Naive thymus-derived CD4-positive, alpha-beta T cell (primary cell): ENCODE results near the gene TTC36. TPM values are rescaled to one million over a fixed set of nuclear protein-coding genes. Genes with fewer than 3 reads are reported as not detected.
A peak's percentile ranks its signal among the peaks of the same experiment; 100 is the strongest.

Experiments
- ATAC-seq: fragments of 150-1000 bp; cut with Tn5 transposase; 2 replicates; pipeline ENCODE4 v1.10.0; 2021; ENCODE audit warnings: mild to moderate bottlenecking, moderate library complexity
- CTCF ChIA-PET: fragments of 350-600 bp; sonication (Branson Sonifier 250); formaldehyde crosslinking; loops from one replicate; lab custom pipeline; 2021; ENCODE audit warnings: antibody characterized with exemption; lab: Charles Lee
- POLR2A ChIA-PET: fragments of 350-600 bp; sonication (Branson Sonifier 250); formaldehyde crosslinking; loops from one replicate; lab custom pipeline; 2021; ENCODE audit warnings: antibody characterized with exemption, inconsistent platforms; lab: Charles Lee
- DNase-seq, 9 donors: peaks; one replicate each; pipeline versions ENCODE4 v3.0.0 to v3.0.0-alpha.2; 2020 to 2022; ENCODE audit warnings: mixed read lengths in 1 of 9
- H3K27ac ChIP-seq: one replicate; pipeline ENCODE4 v1.7.0; 2013; ENCODE audit warnings: mild to moderate bottlenecking, low read depth, low read length, moderate library complexity
- H3K27me3 ChIP-seq, 2 donors: one replicate each; pipeline ENCODE4 v1.7.0; 2013; ENCODE audit warnings: low read length in 2 of 2, mild to moderate bottlenecking in 2 of 2, moderate library complexity in 2 of 2; ENCODE audit not compliant: control insufficient read depth in 2 of 2, insufficient read depth in 2 of 2
- H3K36me3 ChIP-seq, 3 experiments: 1 replicate in 2 of 3; 2 replicates in 1 of 3; pipeline ENCODE4 v1.7.0; 2013; ENCODE audit warnings: low read length in 3 of 3, mild to moderate bottlenecking in 3 of 3, moderate library complexity in 1 of 3; ENCODE audit not compliant: insufficient read depth in 3 of 3, control insufficient read depth in 2 of 3
- H3K4me1 ChIP-seq, 2 donors: one replicate each; pipeline ENCODE4 v1.7.0; 2013; ENCODE audit warnings: low read length in 2 of 2, mild to moderate bottlenecking in 2 of 2, moderate library complexity in 1 of 2; ENCODE audit not compliant: control insufficient read depth in 2 of 2, insufficient read depth in 2 of 2
- H3K4me3 ChIP-seq: 2 replicates; pipeline ENCODE4 v1.7.0; 2013; ENCODE audit warnings: mild to moderate bottlenecking, low read length
- H3K9me3 ChIP-seq, 3 experiments: 1 replicate in 2 of 3; 2 replicates in 1 of 3; pipeline ENCODE4 v1.7.0; 2013; ENCODE audit warnings: low read length in 3 of 3; ENCODE audit not compliant: control insufficient read depth in 2 of 3
- H3K27ac Mint-ChIP-seq, 9 donors: one replicate each; pipeline ENCODE4 v1.8.0; 2020 to 2022; ENCODE audit warnings: mixed read lengths in 9 of 9, mild to moderate bottlenecking in 8 of 9, moderate library complexity in 5 of 9, inconsistent platforms in 2 of 9
- H3K27me3 Mint-ChIP-seq, 5 donors: one replicate each; pipeline ENCODE4 v1.8.0; 2021 to 2022; ENCODE audit warnings: mixed read lengths in 5 of 5, mild to moderate bottlenecking in 1 of 5
- H3K36me3 Mint-ChIP-seq, 5 donors: one replicate each; pipeline ENCODE4 v1.8.0; 2020 to 2022; ENCODE audit warnings: mixed read lengths in 5 of 5, mild to moderate bottlenecking in 3 of 5, inconsistent platforms in 1 of 5
- H3K4me1 Mint-ChIP-seq, 7 donors: one replicate each; pipeline ENCODE4 v1.8.0; 2020 to 2022; ENCODE audit warnings: mixed read lengths in 7 of 7, mild to moderate bottlenecking in 3 of 7, inconsistent platforms in 1 of 7
- H3K4me3 Mint-ChIP-seq, 10 donors: one replicate each; pipeline ENCODE4 v1.8.0; 2020 to 2022; ENCODE audit warnings: mild to moderate bottlenecking in 10 of 10, mixed read lengths in 10 of 10, moderate library complexity in 6 of 10, inconsistent platforms in 2 of 10
- H3K9me3 Mint-ChIP-seq, 11 donors: one replicate each; pipeline ENCODE4 v1.8.0; 2020 to 2022; ENCODE audit warnings: mixed read lengths in 11 of 11, mild to moderate bottlenecking in 4 of 11, inconsistent platforms in 1 of 11, moderate library complexity in 1 of 11
- intact Hi-C, 2 donors: fragments of 100-400 bp; cut with micrococcal nuclease; formaldehyde crosslinking; loops; one replicate each; pipeline ENCODE4 v1.15.1; 2023
- polyA plus RNA-seq, 2 donors: library from polyadenylated mRNA; unstranded; fragments of 300-500 nt; fragmentation: Illumina TruSeq; gene quantifications; one replicate each; pipeline ENCODE4 v1.2.3, GENCODE V29; 2021
- total RNA-seq, 6 experiments: library from RNA in 5 of 6; stranded (reverse) in 5 of 6; gene quantifications; 1 replicate in 5 of 6; 2 replicates in 1 of 6; pipeline ENCODE4 v1.2.3 and lab custom pipeline; 2021 to 2026

TTC36 gene
- total and polyA plus RNA-seq, 7 experiments from 2014 or later = 0.29 to 2.7 (median 1.1) TPM

DNA sequence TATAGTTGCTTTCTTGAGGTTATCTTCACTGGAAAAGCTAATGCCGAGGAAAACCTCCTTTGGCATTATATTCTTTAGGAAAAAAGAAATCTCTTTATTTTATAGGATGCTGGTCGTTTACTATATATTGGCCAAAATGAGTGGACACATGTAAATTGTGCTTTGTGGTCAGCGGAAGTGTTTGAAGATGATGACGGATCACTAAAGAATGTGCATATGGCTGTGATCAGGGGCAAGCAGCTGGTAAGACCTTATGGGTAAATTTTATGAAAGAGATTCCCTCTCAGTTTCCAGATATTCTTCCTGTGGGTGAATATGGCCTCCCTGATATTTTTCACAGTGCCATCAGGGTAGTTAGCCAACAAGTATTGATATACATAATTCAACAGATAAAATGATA is 29.4 kb upstream of the TTC36 start:
- DNase-seq = no peak
- CTCF ChIA-PET = interaction anchor here (0.8 kb wide), 1 partner anchor 327 kb away, joined by 4 read pairs; no protein-coding TSS in a partner anchor
- no peak overlapping the region for H3K4me3 Mint-ChIP-seq

DNA sequence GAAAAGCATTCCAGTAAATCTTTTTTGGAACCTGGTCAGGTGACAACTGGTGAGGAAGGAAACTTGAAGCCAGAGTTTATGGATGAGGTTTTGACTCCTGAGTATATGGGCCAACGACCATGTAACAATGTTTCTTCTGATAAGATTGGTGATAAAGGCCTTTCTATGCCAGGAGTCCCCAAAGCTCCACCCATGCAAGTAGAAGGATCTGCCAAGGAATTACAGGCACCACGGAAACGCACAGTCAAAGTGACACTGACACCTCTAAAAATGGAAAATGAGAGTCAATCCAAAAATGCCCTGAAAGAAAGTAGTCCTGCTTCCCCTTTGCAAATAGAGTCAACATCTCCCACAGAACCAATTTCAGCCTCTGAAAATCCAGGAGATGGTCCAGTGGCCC is 24.1 kb upstream of the TTC36 start:
- H3K9me3 Mint-ChIP-seq = no peaks in the 10 kb centered on the region
- Histone ChIP-seq H3K4me1 (no peaks in the 10 kb centered on the region), H3K9me3 (no peaks in the 10 kb centered on the region), H3K36me3 (peaks cover 36 to 94% (median 57%) of the 10 kb centered on the region in 3 experiments), H3K27me3 (no peaks in the 10 kb centered on the region), H3K4me3 (no peak overlapping the region), H3K27ac (no peak overlapping the region)
- ChIA-PET CTCF (no interaction called here), POLR2A (no interaction called here)
- peaks cover 0 to 12% (median 2%) of the 10 kb centered on the region in 7 donors for H3K4me1 Mint-ChIP-seq
- intact Hi-C loops = no loop called here
- H3K36me3 Mint-ChIP-seq = peaks cover 18 to 76% (median 44%) of the 10 kb centered on the region in 5 donors
- no peaks in the 10 kb centered on the region for H3K27me3 Mint-ChIP-seq
- DNase-seq (no peak), ATAC-seq (no peak)
- H3K27ac Mint-ChIP-seq = peak overlapping the region in 5 of 9 donors; percentile 1 to 10 (median 8)
- H3K4me3 Mint-ChIP-seq = no peak overlapping the region

More for the DNA sequence above, 29.4 kb upstream of the TTC36 start:
- Histone ChIP-seq H3K9me3 (no peaks in the 10 kb centered on the region), H3K4me3 (no peak overlapping the region), H3K4me1 (no peaks in the 10 kb centered on the region), H3K27ac (no peak overlapping the region), H3K27me3 (no peaks in the 10 kb centered on the region), H3K36me3 (peaks cover 44 to 90% (median 49%) of the 10 kb centered on the region in 3 experiments)
- no peak for ATAC-seq
- Mint-ChIP-seq H3K36me3 (peaks cover 12 to 63% (median 42%) of the 10 kb centered on the region in 5 donors), H3K4me1 (peaks cover 0 to 2% (median 0%) of the 10 kb centered on the region in 7 donors), H3K27ac (no peak overlapping the region), H3K9me3 (no peaks in the 10 kb centered on the region), H3K27me3 (no peaks in the 10 kb centered on the region)
- intact Hi-C loops = no loop called here
- POLR2A ChIA-PET = interaction anchor here (0.6 to 0.7 kb wide), 2 partner anchors 28 to 268 kb away, joined by 3 read pairs; no protein-coding TSS in a partner anchor

DNA sequence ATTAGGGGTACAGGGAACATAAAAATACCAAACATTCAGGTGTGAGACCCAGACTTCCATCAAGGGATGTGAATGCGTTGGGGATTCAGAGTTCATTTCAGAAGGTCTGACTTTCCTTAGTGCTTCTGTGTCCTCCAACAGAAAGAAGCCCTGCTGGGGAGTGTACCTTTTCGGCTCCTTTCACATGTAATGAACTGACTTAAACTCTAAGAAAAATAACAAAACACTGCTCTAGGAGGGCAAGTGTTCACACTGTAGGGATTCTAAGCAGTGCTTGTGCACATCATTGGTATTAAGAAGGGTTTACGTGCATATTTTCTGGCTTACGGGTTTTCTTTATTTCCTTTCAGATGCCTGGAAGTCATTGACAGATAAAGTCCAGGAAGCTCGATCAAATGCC is 15.7 kb upstream of the TTC36 start:
- Mint-ChIP-seq H3K36me3 (peaks cover 25 to 49% (median 41%) of the 10 kb centered on the region in 5 donors), H3K27ac (peak overlapping the region in 4 of 9 donors; percentile 26 to 71 (median 47)), H3K4me3 (no peak overlapping the region), H3K9me3 (no peaks in the 10 kb centered on the region), H3K27me3 (no peaks in the 10 kb centered on the region), H3K4me1 (peaks cover 6 to 21% (median 14%) of the 10 kb centered on the region in 7 donors)
- Histone ChIP-seq H3K27me3 (no peaks in the 10 kb centered on the region), H3K9me3 (no peaks in the 10 kb centered on the region), H3K27ac (no peak overlapping the region), H3K4me1 (no peaks in the 10 kb centered on the region), H3K36me3 (peaks cover 37 to 86% (median 48%) of the 10 kb centered on the region in 3 experiments), H3K4me3 (no peak overlapping the region)
- CTCF ChIA-PET = interaction anchor here (1.0 kb wide), 1 partner anchor 146 kb away, joined by 4 read pairs; no protein-coding TSS in a partner anchor
- DNase-seq (no peak), ATAC-seq (no peak)
- POLR2A ChIA-PET = interaction anchor here (0.5 kb wide), 1 partner anchor 71 kb away, joined by 3 read pairs; no protein-coding TSS in a partner anchor
- intact Hi-C loops = no loop called here

DNA sequence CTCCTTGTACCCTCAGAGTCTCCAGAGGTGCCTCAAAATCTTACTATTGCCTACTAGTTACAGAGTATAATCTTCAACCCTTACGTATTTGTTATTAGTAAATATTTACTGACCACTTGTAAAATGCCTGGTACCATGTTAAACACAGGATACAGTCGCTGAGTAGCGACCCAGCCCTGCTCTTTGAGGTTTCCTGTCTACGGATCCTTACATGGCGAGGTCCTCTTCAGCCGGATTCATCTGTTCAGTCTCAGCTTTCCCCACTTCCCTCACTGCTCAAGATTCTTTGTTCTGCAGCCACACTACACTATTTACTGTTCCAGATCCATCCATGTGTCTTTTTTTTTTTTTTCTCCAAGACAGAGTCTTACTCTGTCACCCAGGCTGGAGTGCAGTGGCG is 13.2 kb upstream of the TTC36 start:
- Histone ChIP-seq H3K27ac (peak overlapping the region; percentile 55), H3K4me1 (no peaks in the 10 kb centered on the region), H3K36me3 (peaks cover 32 to 78% (median 49%) of the 10 kb centered on the region in 3 experiments), H3K27me3 (no peaks in the 10 kb centered on the region), H3K4me3 (no peak overlapping the region), H3K9me3 (no peaks in the 10 kb centered on the region)
- ChIA-PET CTCF (interaction anchor here (0.6 kb wide), 1 partner anchor 1333 kb away, joined by 4 read pairs; no protein-coding TSS in a partner anchor), POLR2A (no interaction called here)
- intact Hi-C loops = loop anchor here in 1 of 2 donors (2.0 kb wide), 1 partner anchor 53 kb away; no protein-coding TSS in a partner anchor
- ATAC-seq (peak; percentile 48), DNase-seq (peak in 1 of 9 donors; percentile 17)
- peak overlapping the region in 8 of 10 donors; percentile 7 to 59 (median 30) for H3K4me3 Mint-ChIP-seq
- peaks cover 25 to 45% (median 40%) of the 10 kb centered on the region in 5 donors for H3K36me3 Mint-ChIP-seq
- H3K27ac Mint-ChIP-seq = peak overlapping the region; percentile 19 to 86 (median 66)
- H3K9me3 Mint-ChIP-seq = no peaks in the 10 kb centered on the region
- H3K4me1 Mint-ChIP-seq = peaks cover 6 to 21% (median 14%) of the 10 kb centered on the region in 7 donors
- no peaks in the 10 kb centered on the region for H3K27me3 Mint-ChIP-seq

DNA sequence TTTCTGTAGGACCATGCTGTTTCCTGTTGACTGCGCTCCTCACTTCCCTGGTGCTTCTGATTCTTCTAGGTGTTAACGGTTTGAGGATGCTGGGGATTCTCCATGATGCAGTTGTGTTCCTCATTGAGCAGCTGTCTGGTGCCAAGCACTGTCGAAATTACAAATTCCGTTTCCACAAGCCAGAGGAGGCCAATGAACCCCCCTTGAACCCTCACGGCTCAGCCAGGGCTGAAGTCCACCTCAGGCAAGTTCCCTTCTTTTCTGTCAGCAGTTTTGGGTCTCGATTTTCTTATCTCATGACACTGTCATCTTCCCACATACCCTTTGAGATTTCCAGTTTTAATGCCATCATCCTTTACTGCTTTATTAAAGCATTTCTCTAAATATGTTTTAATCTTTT is 7.7 kb upstream of the TTC36 start:
- DNase-seq (no peak), ATAC-seq (no peak)
- Mint-ChIP-seq H3K4me1 (peaks cover 3 to 18% (median 10%) of the 10 kb centered on the region in 7 donors), H3K4me3 (no peak overlapping the region), H3K9me3 (no peaks in the 10 kb centered on the region), H3K27me3 (no peaks in the 10 kb centered on the region), H3K27ac (peak overlapping the region in 4 of 9 donors; percentile 11 to 72 (median 42)), H3K36me3 (peaks cover 23 to 40% (median 37%) of the 10 kb centered on the region in 5 donors)
- POLR2A ChIA-PET = interaction anchor here (0.5 kb wide), 1 partner anchor 235 kb away, joined by 6 read pairs; no protein-coding TSS in a partner anchor
- no peaks in the 10 kb centered on the region for H3K9me3 ChIP-seq
- CTCF ChIA-PET = interaction anchor here (0.6 kb wide), 1 partner anchor 335 kb away, joined by 3 read pairs; no protein-coding TSS in a partner anchor
- no peaks in the 10 kb centered on the region for H3K27me3 ChIP-seq
- H3K4me1 ChIP-seq = no peaks in the 10 kb centered on the region
- H3K27ac ChIP-seq = no peak overlapping the region
- no peak overlapping the region for H3K4me3 ChIP-seq
- H3K36me3 ChIP-seq = peaks cover 28 to 76% (median 59%) of the 10 kb centered on the region in 3 experiments
- intact Hi-C loops = no loop called here

DNA sequence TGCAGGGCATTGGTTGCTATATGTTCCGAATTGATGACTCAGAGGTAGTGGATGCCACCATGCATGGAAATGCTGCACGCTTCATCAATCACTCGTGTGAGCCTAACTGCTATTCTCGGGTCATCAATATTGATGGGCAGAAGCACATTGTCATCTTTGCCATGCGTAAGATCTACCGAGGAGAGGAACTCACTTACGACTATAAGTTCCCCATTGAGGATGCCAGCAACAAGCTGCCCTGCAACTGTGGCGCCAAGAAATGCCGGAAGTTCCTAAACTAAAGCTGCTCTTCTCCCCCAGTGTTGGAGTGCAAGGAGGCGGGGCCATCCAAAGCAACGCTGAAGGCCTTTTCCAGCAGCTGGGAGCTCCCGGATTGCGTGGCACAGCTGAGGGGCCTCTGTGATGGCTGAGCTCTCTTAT is 5.4 kb upstream of the TTC36 start:
- H3K4me1 Mint-ChIP-seq = peaks cover 5 to 20% (median 15%) of the 10 kb centered on the region in 7 donors
- no peak overlapping the region for H3K4me3 Mint-ChIP-seq
- Histone ChIP-seq H3K27me3 (no peaks in the 10 kb centered on the region), H3K9me3 (no peaks in the 10 kb centered on the region), H3K27ac (no peak overlapping the region), H3K4me1 (no peaks in the 10 kb centered on the region), H3K4me3 (no peak overlapping the region), H3K36me3 (peaks cover 28 to 60% (median 45%) of the 10 kb centered on the region in 3 experiments)
- H3K36me3 Mint-ChIP-seq = peaks cover 14 to 30% (median 24%) of the 10 kb centered on the region in 5 donors
- H3K27me3 Mint-ChIP-seq = no peaks in the 10 kb centered on the region
- CTCF ChIA-PET = no interaction called here
- H3K9me3 Mint-ChIP-seq = peaks cover 0 to 2% (median 0%) of the 10 kb centered on the region in 11 donors
- no peak overlapping the region for H3K27ac Mint-ChIP-seq
- no peak for ATAC-seq
- DNase-seq = no peak
- POLR2A ChIA-PET = interaction anchor here (0.7 kb wide), 1 partner anchor 243 kb away, joined by 3 read pairs; no protein-coding TSS in a partner anchor
- intact Hi-C loops = no loop called here
